GM23248 (cell line): ENCODE results near the gene NFE2L3. TPM values are rescaled to one million over a fixed set of nuclear protein-coding genes. Genes with fewer than 3 reads are reported as not detected.

ENCODE experiments used
- DNase-seq: peaks from one replicate; pipeline ENCODE4 v3.0.0-alpha.2; 2015
- H2AFZ ChIP-seq: fragments of 200-600 bp; sonication (generic); 2 replicates; pipeline ENCODE4 v1.6.1; 2016; ENCODE audit warnings: antibody characterized with exemption
- H3F3A ChIP-seq: fragments of 200-600 bp; sonication (generic); 2 replicates; pipeline ENCODE4 v1.6.1; 2016; ENCODE audit warnings: mild to moderate bottlenecking, antibody characterized with exemption, mixed run types; ENCODE audit not compliant: insufficient read depth
- H3K27ac ChIP-seq: fragments of 200-600 bp; sonication (generic); 2 replicates; pipeline ENCODE4 v1.5.1; 2016; ENCODE audit warnings: mild to moderate bottlenecking
- H3K27me3 ChIP-seq: fragments of 200-600 bp; sonication (generic); replicated peaks from 2 replicates; pipeline ENCODE4 v1.6.1; 2016; ENCODE audit warnings: mild to moderate bottlenecking; ENCODE audit not compliant: insufficient read depth
- H3K36me3 ChIP-seq: fragments of 200-600 bp; sonication (generic); 2 replicates; pipeline ENCODE4 v1.6.1; 2016; ENCODE audit warnings: low read depth, mild to moderate bottlenecking
- H3K4me1 ChIP-seq: fragments of 200-600 bp; sonication (generic); 2 replicates; pipeline ENCODE4 v1.6.1; 2016; ENCODE audit warnings: mild to moderate bottlenecking; ENCODE audit not compliant: insufficient read depth
- H3K4me2 ChIP-seq: fragments of 200-600 bp; sonication (generic); one replicate; pipeline ENCODE4 v1.6.1; 2016; ENCODE audit warnings: mild to moderate bottlenecking; ENCODE audit not compliant: unreplicated experiment
- H3K4me3 ChIP-seq: fragments of 200-600 bp; sonication (generic); 2 replicates; pipeline ENCODE4 v1.5.1; 2016; ENCODE audit warnings: mild to moderate bottlenecking
- H3K79me2 ChIP-seq: fragments of 200-600 bp; sonication (generic); 2 replicates; pipeline ENCODE4 v1.6.1; 2016; ENCODE audit warnings: mild to moderate bottlenecking; ENCODE audit not compliant: insufficient read depth
- H3K9ac ChIP-seq: fragments of 200-600 bp; sonication (generic); 2 replicates; pipeline ENCODE4 v1.6.1; 2016; ENCODE audit warnings: mild to moderate bottlenecking
- H3K9me2 ChIP-seq: fragments of 200-600 bp; sonication (generic); 2 replicates; pipeline ENCODE4 v1.6.1; 2016; ENCODE audit warnings: mixed run types, mild to moderate bottlenecking, moderate library complexity; ENCODE audit not compliant: insufficient read depth
- H3K9me3 ChIP-seq: fragments of 200-600 bp; sonication (generic); one replicate; pipeline ENCODE4 v1.6.1; 2017; ENCODE audit warnings: low read depth
- H4K20me1 ChIP-seq: fragments of 200-600 bp; sonication (generic); 2 replicates; pipeline ENCODE4 v1.6.0; 2016; ENCODE audit not compliant: insufficient read depth
- EZH2 ChIP-seq: fragments of 200-600 bp; sonication (generic); IDR thresholded peaks from 2 replicates; pipeline ENCODE4 v1.6.1; 2018; ENCODE audit warnings: antibody characterized with exemption, mild to moderate bottlenecking; ENCODE audit not compliant: insufficient read depth, poor library complexity, severe bottlenecking
- EZH2phosphoT487 ChIP-seq: fragments of 200-600 bp; sonication (generic); IDR thresholded peaks from 2 replicates; pipeline ENCODE4 v1.6.1; 2018; ENCODE audit warnings: antibody characterized with exemption, moderate library complexity, mild to moderate bottlenecking, low read depth; ENCODE audit not compliant: insufficient read depth
- WGBS, 2 experiments: methylation state at CpG; one replicate each; pipeline ENCODE4 v1.1.6; 2015 to 2017; ENCODE audit warnings: low lambda C conversion rate in 2 of 2, low coverage in 1 of 2; ENCODE audit errors: missing lambda C conversion rate in 2 of 2; 5-methylcytosine and 5-hydroxymethylcytosine counted together
- in situ Hi-C: fragments of 300-500 bp; cut with MboI; formaldehyde crosslinking; loops from 2 replicates; pipeline ENCODE4 v1.15.0; 2020
- polyA plus RNA-seq: library from polyadenylated mRNA; unstranded; fragments of >200 nt; fragmentation: Nextera tagmentation; extraction: Ambion mirVana; gene quantifications from 2 replicates; pipeline ENCODE4 v1.2.1, GENCODE V29; 2016
- total RNA-seq: library from RNA; depleted of rRNA; stranded (reverse); fragments of >200 nt; shearing (Covaris generic); gene quantifications from 2 replicates; pipeline ENCODE4 v1.2.3, GENCODE V29; 2014

NFE2L3 gene
- total and polyA plus RNA-seq, 2 experiments from 2014 or later = 0.70 to 1.4 TPM

DNA sequence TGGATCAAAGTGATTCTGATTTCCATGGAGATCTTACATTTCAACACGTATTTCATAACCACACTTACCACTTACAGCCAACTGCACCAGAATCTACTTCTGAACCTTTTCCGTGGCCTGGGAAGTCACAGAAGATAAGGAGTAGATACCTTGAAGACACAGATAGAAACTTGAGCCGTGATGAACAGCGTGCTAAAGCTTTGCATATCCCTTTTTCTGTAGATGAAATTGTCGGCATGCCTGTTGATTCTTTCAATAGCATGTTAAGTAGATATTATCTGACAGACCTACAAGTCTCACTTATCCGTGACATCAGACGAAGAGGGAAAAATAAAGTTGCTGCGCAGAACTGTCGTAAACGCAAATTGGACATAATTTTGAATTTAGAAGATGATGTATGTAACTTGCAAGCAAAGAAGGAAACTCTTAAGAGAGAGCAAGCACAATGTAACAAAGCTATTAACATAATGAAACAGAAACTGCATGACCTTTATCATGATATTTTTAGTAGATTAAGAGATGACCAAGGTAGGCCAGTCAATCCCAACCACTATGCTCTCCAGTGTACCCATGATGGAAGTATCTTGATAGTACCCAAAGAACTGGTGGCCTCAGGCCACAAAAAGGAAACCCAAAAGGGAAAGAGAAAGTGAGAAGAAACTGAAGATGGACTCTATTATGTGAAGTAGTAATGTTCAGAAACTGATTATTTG is 33.3 kb downstream of the NFE2L3 start:
- Histone ChIP-seq H4K20me1 (peaks cover 12% of the 10 kb centered on the region; the same call in 1 of the 2 replicates), H3K4me3 (no peak overlapping the region), H3K27ac (no peak overlapping the region), H3K27me3 (no peaks in the 10 kb centered on the region), H3K4me2 (no peak overlapping the region), H3F3A (peaks cover 95% of the 10 kb centered on the region), H2AFZ (no peak overlapping the region), H3K36me3 (peaks cover 36% of the 10 kb centered on the region), H3K9me2 (no peaks in the 10 kb centered on the region), H3K9me3 (no peaks in the 10 kb centered on the region), H3K79me2 (peaks cover 12% of the 10 kb centered on the region; the same call in 1 of the 2 replicates), H3K4me1 (0 out of 2 replicates have a peak, but pooled peaks cover 9% of the 10 kb centered on the region), H3K9ac (no peak overlapping the region)
- in situ Hi-C loops = no loop called here
- DNase-seq = no peak
- 84 to 86% methylated on average over 10 of the region's 10 CpGs for WGBS, 2 experiments
- TF ChIP-seq EZH2 (no peak), EZH2phosphoT487 (no peak)

DNA sequence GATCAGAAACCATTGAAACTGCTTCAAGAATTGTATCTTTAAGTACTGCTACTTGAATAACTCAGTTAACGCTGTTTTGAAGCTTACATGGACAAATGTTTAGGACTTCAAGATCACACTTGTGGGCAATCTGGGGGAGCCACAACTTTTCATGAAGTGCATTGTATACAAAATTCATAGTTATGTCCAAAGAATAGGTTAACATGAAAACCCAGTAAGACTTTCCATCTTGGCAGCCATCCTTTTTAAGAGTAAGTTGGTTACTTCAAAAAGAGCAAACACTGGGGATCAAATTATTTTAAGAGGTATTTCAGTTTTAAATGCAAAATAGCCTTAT is 33.8 kb downstream of the NFE2L3 start:
- no peak overlapping the region for H3K9ac ChIP-seq
- H4K20me1 ChIP-seq = peaks cover 12% of the 10 kb centered on the region; the same call in 1 of the 2 replicates
- no peaks in the 10 kb centered on the region for H3K9me2 ChIP-seq
- H3K79me2 ChIP-seq = peaks cover 17% of the 10 kb centered on the region; the same call in 1 of the 2 replicates
- H3K4me2 ChIP-seq = no peak overlapping the region
- WGBS, 2 experiments = 100% methylated on average over 1 of the region's 1 CpG
- H3K27me3 ChIP-seq = no peaks in the 10 kb centered on the region
- no peak overlapping the region for H3K4me3 ChIP-seq
- in situ Hi-C loops = no loop called here
- H3K4me1 ChIP-seq = 0 out of 2 replicates have a peak, but pooled peaks cover 9% of the 10 kb centered on the region
- DNase-seq = no peak
- H3F3A ChIP-seq = peaks cover 95% of the 10 kb centered on the region
- H3K36me3 ChIP-seq = peaks cover 41% of the 10 kb centered on the region
- H3K27ac ChIP-seq = no peak overlapping the region
- H3K9me3 ChIP-seq = no peaks in the 10 kb centered on the region
- H2AFZ ChIP-seq = no peak overlapping the region
- TF ChIP-seq EZH2phosphoT487 (no peak), EZH2 (no peak)

DNA sequence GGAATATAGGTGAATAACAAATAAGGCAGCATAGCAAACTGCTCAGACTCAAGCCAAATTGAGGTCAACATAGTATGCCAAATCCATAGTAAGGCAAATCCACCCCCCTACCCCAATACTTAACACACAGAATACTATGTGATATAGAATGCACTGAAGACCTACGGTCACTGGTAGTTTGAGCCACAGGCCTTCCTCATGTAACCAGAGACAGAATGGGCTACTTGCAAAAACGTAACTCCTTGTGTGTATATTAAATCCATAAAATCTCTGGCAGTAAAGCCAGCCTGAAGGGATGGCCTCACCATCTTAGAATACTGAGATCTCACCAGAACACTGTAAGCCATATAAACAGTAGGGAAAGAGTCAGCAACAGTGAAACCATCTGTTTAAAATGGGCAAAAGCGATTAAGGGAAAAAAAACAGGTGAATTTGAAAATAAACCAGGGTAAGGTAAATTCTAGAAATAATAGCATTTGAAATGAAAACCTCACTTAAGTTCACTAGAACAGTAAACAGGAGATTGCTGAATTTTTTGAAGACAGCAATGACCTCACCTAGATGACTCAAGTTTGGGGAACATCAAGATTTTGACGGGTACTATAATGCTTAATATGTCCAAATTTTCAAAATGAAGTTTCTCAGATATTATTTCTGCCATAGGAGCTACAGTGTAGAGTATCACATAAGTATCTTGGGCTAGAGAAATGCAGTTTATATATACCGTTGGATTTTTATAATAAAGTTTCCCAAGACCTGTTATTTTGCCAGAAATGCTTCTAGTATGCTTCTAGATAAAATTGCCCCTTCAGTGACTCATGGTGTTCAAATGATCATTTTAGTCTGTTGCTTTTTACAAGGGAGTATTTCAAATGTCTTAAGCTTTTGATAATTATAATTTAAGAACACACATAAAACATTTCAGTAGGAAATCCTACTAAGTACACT is 34.6 kb downstream of the NFE2L3 start:
- Histone ChIP-seq H2AFZ (no peak overlapping the region), H3K9me2 (no peaks in the 10 kb centered on the region), H3K9ac (no peak overlapping the region), H3K27me3 (no peaks in the 10 kb centered on the region), H3K4me1 (0 out of 2 replicates have a peak, but pooled peaks cover 8% of the 10 kb centered on the region), H3K79me2 (peaks cover 25% of the 10 kb centered on the region), H4K20me1 (peaks cover 12% of the 10 kb centered on the region; the same call in 1 of the 2 replicates), H3K27ac (peak overlapping the region; percentile 14; the same call in 1 of the 2 replicates), H3K9me3 (no peaks in the 10 kb centered on the region), H3K36me3 (peaks cover 49% of the 10 kb centered on the region), H3K4me3 (no peak overlapping the region), H3F3A (peaks cover 98% of the 10 kb centered on the region), H3K4me2 (no peak overlapping the region)
- TF ChIP-seq EZH2 (no peak), EZH2phosphoT487 (no peak)
- in situ Hi-C loops = no loop called here
- 69 to 74% methylated on average over 5 of the region's 5 CpGs for WGBS, 2 experiments
- no peak for DNase-seq
